GM20431 (cell line): ENCODE data around the gene DCPS.
"Not testable (repeated sequence)": the region's sequence is repeated elsewhere in the genome, so short reads cannot be mapped to it uniquely, and the experiment has no call there.

Source experiments
- in situ Hi-C: fragments of 300-500 bp; cut with MseI, MboI; formaldehyde crosslinking; loops from one replicate; pipeline ENCODE4 v1.15.0; 2020; ENCODE audit warnings: low sequenced_read_pairs; ENCODE audit not compliant: unreplicated experiment

The DCPS gene

GRCh38 chr11:126282736-126283591, 20.9 kb upstream of the DCPS start, which contains the start of gene TIRAP:
TSS of gene TIRAP (plus strand) at chr11:126283093. CDS start at chr11:126290895, 7,802 bp downstream.
- in situ Hi-C loops: no loop called here

GRCh38 chr11:126284829-126285228, 19.0 kb upstream of the DCPS start:
- in situ Hi-C loops: no loop called here

- in situ Hi-C loops: no loop called here
Measured at GRCh38 chr11:126288237-126288636, 15.6 kb upstream of the DCPS start.

- in situ Hi-C loops: no loop called here
Measured at GRCh38 chr11:126290887-126291286, 13.0 kb upstream of the DCPS start.

GRCh38 chr11:126293726-126294125, 10.1 kb upstream of the DCPS start:
- in situ Hi-C loops: no loop called here

- in situ Hi-C loops: no loop called here
Measured at GRCh38 chr11:126297004-126297403, 6.9 kb upstream of the DCPS start.

GRCh38 chr11:126304457-126305075, 706 bp downstream of the DCPS start:
- in situ Hi-C loops: no loop called here

GRCh38 chr11:126305699-126306098, 1.8 kb downstream of the DCPS start:
- in situ Hi-C loops: no loop called here

GRCh38 chr11:126307706-126308105, 3.8 kb downstream of the DCPS start:
- in situ Hi-C loops: no loop called here

- in situ Hi-C loops: no loop called here
Measured at GRCh38 chr11:126308271-126308671, 4.4 kb downstream of the DCPS start.

GRCh38 chr11:126308771-126309170, 4.9 kb downstream of the DCPS start:
- in situ Hi-C loops: not testable (repeated sequence)

- in situ Hi-C loops: no loop called here
Measured at GRCh38 chr11:126310200-126310991, 6.5 kb downstream of the DCPS start.

GRCh38 chr11:126310992-126311310, 7.1 kb downstream of the DCPS start:
- in situ Hi-C loops: no loop called here

GRCh38 chr11:126311401-126312291, 7.8 kb downstream of the DCPS start:
- in situ Hi-C loops: no loop called here

- in situ Hi-C loops: no loop called here
Measured at GRCh38 chr11:126312961-126313360, 9.1 kb downstream of the DCPS start.

GRCh38 chr11:126313826-126314225, 10.0 kb downstream of the DCPS start:
- in situ Hi-C loops: no loop called here

- in situ Hi-C loops: no loop called here
Measured at GRCh38 chr11:126317432-126317755, 13.5 kb downstream of the DCPS start.

GRCh38 chr11:126317756-126318573, 14.1 kb downstream of the DCPS start:
- in situ Hi-C loops: no loop called here
